DOHH2 (cell line): Measurements from ENCODE around the gene CMTM3.
"Not testable (repeated sequence)": the region's sequence is repeated elsewhere in the genome, so short reads cannot be mapped to it uniquely, and the experiment has no call there.

Experiments
- CTCF ChIP-seq: fragments of 200-600 bp; sonication (generic); IDR thresholded peaks from one replicate; pipeline ENCODE4 v1.5.1; 2014; ENCODE audit warnings: antibody characterized with exemption, mild to moderate bottlenecking, low read depth, low read length; ENCODE audit not compliant: poor library complexity, severe bottlenecking
- EZH2phosphoT487 ChIP-seq: fragments of 200-600 bp; sonication (generic); IDR thresholded peaks from 2 replicates; pipeline ENCODE4 v1.6.1; 2017; ENCODE audit warnings: borderline replicate concordance, mild to moderate bottlenecking, antibody characterized with exemption, low read length, moderate library complexity, mixed read lengths

DNA sequence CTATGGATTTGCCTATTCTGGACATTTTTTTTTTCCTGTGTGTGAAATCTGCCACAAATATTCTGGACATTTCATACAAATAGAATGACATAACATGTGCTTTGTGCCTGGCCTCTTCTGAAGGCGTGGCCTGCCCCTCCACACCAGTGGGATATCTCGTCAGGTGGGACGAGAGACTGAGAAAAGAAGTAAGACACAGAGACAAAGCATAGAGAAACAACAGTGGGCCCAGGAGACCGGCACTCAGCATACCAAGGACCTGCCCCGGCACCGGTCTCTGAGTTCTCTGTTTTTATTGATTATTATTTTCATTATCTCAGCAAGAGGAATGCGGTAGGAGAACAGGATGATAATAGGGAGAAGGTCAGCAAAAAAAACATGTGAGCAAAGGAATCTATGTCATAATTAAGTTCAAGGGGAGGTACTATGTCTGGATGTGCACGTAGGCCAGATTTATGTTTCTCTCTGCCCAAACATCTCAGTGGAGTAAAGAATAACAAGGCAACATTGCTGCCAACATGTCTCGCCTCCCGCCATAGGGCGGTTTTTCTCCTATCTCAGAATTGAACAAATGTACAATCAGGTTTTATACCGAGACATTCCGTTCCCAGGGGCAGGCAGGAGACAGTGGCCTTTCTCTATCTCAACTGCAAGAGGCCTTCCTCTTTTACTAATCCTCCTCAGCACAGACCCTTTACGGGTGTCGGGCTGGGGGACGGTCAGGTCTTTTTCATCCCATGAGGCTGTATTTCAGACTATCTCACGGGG, 23.3 kb downstream of the CMTM3 start:
- TF ChIP-seq CTCF, EZH2phosphoT487: not testable (repeated sequence)
